Tibial nerve (tissue), 4 donors: Measurements from ENCODE around the gene SLC7A7. TPM values are rescaled to one million over a fixed set of nuclear protein-coding genes. Genes with fewer than 3 reads are reported as not detected.
"Not testable (repeated sequence)": the region's sequence is repeated elsewhere in the genome, so short reads cannot be mapped to it uniquely, and the experiment has no call there.

Source experiments
- DNase-seq, 2 donors: peaks; one replicate each; pipeline ENCODE4 v3.0.0-alpha.2; 2019; ENCODE audit warnings: low spot score in 2 of 2
- H3K27ac ChIP-seq, 4 donors: fragments of 200-600 bp; sonication (generic) in 3 of 4; one replicate each; pipeline ENCODE4 v1.5.1; 2017 to 2019; ENCODE audit warnings: mild to moderate bottlenecking in 1 of 4
- H3K27me3 ChIP-seq, 2 donors: fragments of 200-600 bp; sonication (generic) in 1 of 2; one replicate each; pipeline versions ENCODE4 v1.5.1 to v1.6.0; 2017 to 2019
- H3K36me3 ChIP-seq, 3 donors: fragments of 200-600 bp; sonication (generic); one replicate each; pipeline ENCODE4 v1.5.1; 2018 to 2019
- H3K4me1 ChIP-seq, 4 donors: fragments of 200-600 bp; sonication (generic) in 3 of 4; one replicate each; pipeline ENCODE4 v1.5.1; 2017 to 2019
- H3K4me3 ChIP-seq, 4 donors: fragments of 200-600 bp; sonication (generic) in 3 of 4; one replicate each; pipeline ENCODE4 v1.5.1; 2017 to 2019; ENCODE audit warnings: mild to moderate bottlenecking in 1 of 4, moderate library complexity in 1 of 4
- H3K9me3 ChIP-seq, 4 donors: fragments of 200-600 bp; sonication (generic) in 3 of 4; one replicate each; pipeline ENCODE4 v1.5.1; 2017 to 2019
- CTCF ChIP-seq, 5 experiments: fragments of 200-600 bp in 3 of 5; fragments of 450-650 bp in 2 of 5; sonication (generic) in 3 of 5; IDR thresholded peaks; one replicate each; pipeline ENCODE4 v1.5.1; 2016 to 2019; ENCODE audit warnings: antibody characterized with exemption in 5 of 5, mild to moderate bottlenecking in 3 of 5, moderate library complexity in 2 of 5
- EP300 ChIP-seq, 2 donors: sonication (generic); formaldehyde crosslinking; IDR thresholded peaks; one replicate each; pipeline ENCODE4 v1.6.1; 2017; ENCODE audit warnings: antibody characterized with exemption in 2 of 2, mild to moderate bottlenecking in 1 of 2
- POLR2A ChIP-seq, 2 donors: fragments of 450-650 bp; IDR thresholded peaks; one replicate each; pipeline ENCODE4 v1.6.1; 2017; ENCODE audit warnings: antibody characterized with exemption in 2 of 2, mild to moderate bottlenecking in 2 of 2, moderate library complexity in 2 of 2
- WGBS, 2 donors: methylation state at CpG; one replicate each; pipeline ENCODE4 v1.1.5; 2018; 5-methylcytosine and 5-hydroxymethylcytosine counted together
- total RNA-seq, 4 donors: library from RNA; depleted of rRNA; stranded (reverse); fragments of >200 nt; gene quantifications; one replicate each; pipeline ENCODE4 v1.1.0, GENCODE V29; 2016

Gene SLC7A7
- total RNA-seq, 4 donors from 2014 or later, result 8.4 to 39.8 (median 19.0) TPM

GRCh38 chr14:22854963-22855724 lies 39.9 kb upstream of the SLC7A7 start:
- H3K27me3 ChIP-seq, result no peaks in the 10 kb centered on the region
- H3K36me3 ChIP-seq, result no peaks in the 10 kb centered on the region
- TF ChIP-seq CTCF (IDR thresholded peaks at IDR 0.05), result no peak
- TF ChIP-seq POLR2A (IDR thresholded peaks at IDR 0.05), result no peak
- no peaks in the 10 kb centered on the region for H3K9me3 ChIP-seq
- 91 to 94% methylated on average over 8 of the region's 8 CpGs for WGBS, 2 donors
- DNase-seq, result no peak
- H3K4me1 ChIP-seq, result peaks cover 0 to 35% (median 24%) of the 10 kb centered on the region in 4 donors
- H3K27ac ChIP-seq, result no peak overlapping the region
- no peak overlapping the region for H3K4me3 ChIP-seq

- H3K4me3 ChIP-seq, H3K27ac ChIP-seq, H3K9me3 ChIP-seq, H3K27me3 ChIP-seq, DNase-seq, H3K36me3 ChIP-seq: not testable (repeated sequence)
- peaks cover 4 to 44% (median 32%) of the 10 kb centered on the region in 4 donors for H3K4me1 ChIP-seq
- 86 to 94% methylated on average over 11 of the region's 11 CpGs for WGBS, 2 donors
These were observed 39.1 kb upstream of the SLC7A7 start for GRCh38 chr14:22854296-22854695.

GRCh38 chr14:22852940-22853767 lies 37.9 kb upstream of the SLC7A7 start:
- H3K9me3 ChIP-seq, result no peaks in the 10 kb centered on the region
- peaks cover 4 to 55% (median 41%) of the 10 kb centered on the region in 4 donors for H3K4me1 ChIP-seq
- peak overlapping the region; percentile 17 to 56 (median 34) for H3K4me3 ChIP-seq
- DNase-seq, result peak; percentile 93 to 99
- H3K36me3 ChIP-seq, result no peaks in the 10 kb centered on the region
- H3K27ac ChIP-seq, result peak overlapping the region; percentile 31 to 98 (median 84)
- TF ChIP-seq POLR2A (IDR thresholded peaks at IDR 0.05) (peak in 1 of 2 donors; percentile 17), CTCF (IDR thresholded peaks at IDR 0.05) (peak; percentile 89 to 99 (median 95)), EP300 (IDR thresholded peaks at IDR 0.05) (peak in 1 of 2 donors; percentile 46)
- no peaks in the 10 kb centered on the region for H3K27me3 ChIP-seq
- WGBS, 2 donors, result 1 to 2% methylated on average over 16 to 19 of the region's 20 CpGs

GRCh38 chr14:22852599-22852939 lies 37.3 kb upstream of the SLC7A7 start:
- peaks cover 7 to 61% (median 47%) of the 10 kb centered on the region in 4 donors for H3K4me1 ChIP-seq
- no peak for DNase-seq
- H3K27ac ChIP-seq, result peak overlapping the region; percentile 31 to 98 (median 84)

GRCh38 chr14:22852178-22852577 lies 36.9 kb upstream of the SLC7A7 start:
- H3K9me3 ChIP-seq, DNase-seq, H3K36me3 ChIP-seq, H3K27me3 ChIP-seq, H3K4me3 ChIP-seq: not testable (repeated sequence)
- WGBS, 2 donors, result 83 to 88% methylated on average over 12 of the region's 12 CpGs
- Histone ChIP-seq H3K27ac (peak overlapping the region in 2 of 4 donors; percentile 94 to 98), H3K4me1 (peaks cover 7 to 65% (median 50%) of the 10 kb centered on the region in 4 donors)

More at GRCh38 chr14:22852599-22852939, 37.3 kb upstream of the SLC7A7 start:
- Histone ChIP-seq H3K36me3 (no peaks in the 10 kb centered on the region), H3K9me3 (no peaks in the 10 kb centered on the region), H3K27me3 (no peaks in the 10 kb centered on the region), H3K4me3 (no peak overlapping the region)
- 72 to 84% methylated on average over 2 of the region's 2 CpGs for WGBS, 2 donors
- no peak for TF ChIP-seq POLR2A (IDR thresholded peaks at IDR 0.05)
- TF ChIP-seq EP300 (IDR thresholded peaks at IDR 0.05), result no peak
- TF ChIP-seq CTCF (IDR thresholded peaks at IDR 0.05), result no peak
